Activated CD4-positive, alpha-beta T cell treated with anti-CD3 and anti-CD28 coated beads, Interleukin-2, amount 50 U/mL, for 16 hours (primary cell): Measurements from ENCODE around the gene GALNT2.
A peak's percentile ranks its signal among the peaks of the same experiment; 100 is the strongest.

Experiments used
- DNase-seq: peaks from one replicate; pipeline ENCODE4 v3.0.0-alpha.2; 2020

GALNT2 gene

GRCh38 chr1:230073371-230074035, 6.5 kb downstream of the GALNT2 start:
- DNase-seq, result no peak

GRCh38 chr1:230074270-230074669, 7.2 kb downstream of the GALNT2 start:
- DNase-seq, result no peak

- DNase-seq, result no peak
Measured at GRCh38 chr1:230074762-230075161, 7.7 kb downstream of the GALNT2 start.

DNA sequence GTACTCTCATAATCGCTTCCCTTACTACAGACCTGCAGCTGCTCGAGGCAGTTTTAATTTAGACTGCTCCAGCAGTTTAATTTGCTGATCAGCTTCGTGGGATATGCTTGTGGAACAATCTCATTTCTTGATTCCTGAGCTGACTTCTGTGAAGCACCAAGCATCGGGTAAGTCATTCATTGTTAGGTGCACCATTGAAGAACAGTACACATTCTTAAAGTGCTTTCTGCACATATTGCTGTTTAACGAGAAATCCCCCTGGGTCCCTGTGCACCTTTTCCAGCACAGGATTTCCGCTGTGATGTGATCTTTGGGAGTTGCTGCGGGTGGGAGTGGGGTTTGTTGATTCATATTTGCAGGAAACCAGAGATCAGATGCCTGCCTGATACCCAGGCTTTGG, 9.1 kb downstream of the GALNT2 start:
- DNase-seq, result no peak

GRCh38 chr1:230077011-230077410, 10.0 kb downstream of the GALNT2 start:
- DNase-seq, result no peak

GRCh38 chr1:230077436-230078213, 10.6 kb downstream of the GALNT2 start:
- DNase-seq, result no peak

GRCh38 chr1:230079199-230080024, 12.4 kb downstream of the GALNT2 start:
- DNase-seq, result no peak

DNA sequence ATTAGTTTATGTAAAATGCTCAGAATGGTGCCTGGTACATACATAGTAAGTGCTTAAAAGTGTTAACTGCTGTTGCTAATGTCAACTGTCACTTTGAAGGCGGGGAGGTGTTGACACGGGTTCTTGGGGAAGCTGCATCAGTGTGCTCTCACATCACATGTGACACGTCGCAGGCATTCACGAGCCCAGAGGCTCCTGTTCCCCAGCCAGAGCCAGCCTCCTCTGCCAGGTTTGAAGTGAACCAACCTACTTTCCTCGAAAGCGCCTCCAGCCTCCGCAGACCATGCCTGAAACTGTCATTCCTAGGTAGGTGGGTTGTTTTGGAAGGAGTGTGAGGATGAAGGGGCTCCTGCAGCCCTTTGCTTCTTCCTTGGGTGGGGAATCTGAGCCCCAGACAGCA, 13.8 kb downstream of the GALNT2 start:
- no peak for DNase-seq

DNA sequence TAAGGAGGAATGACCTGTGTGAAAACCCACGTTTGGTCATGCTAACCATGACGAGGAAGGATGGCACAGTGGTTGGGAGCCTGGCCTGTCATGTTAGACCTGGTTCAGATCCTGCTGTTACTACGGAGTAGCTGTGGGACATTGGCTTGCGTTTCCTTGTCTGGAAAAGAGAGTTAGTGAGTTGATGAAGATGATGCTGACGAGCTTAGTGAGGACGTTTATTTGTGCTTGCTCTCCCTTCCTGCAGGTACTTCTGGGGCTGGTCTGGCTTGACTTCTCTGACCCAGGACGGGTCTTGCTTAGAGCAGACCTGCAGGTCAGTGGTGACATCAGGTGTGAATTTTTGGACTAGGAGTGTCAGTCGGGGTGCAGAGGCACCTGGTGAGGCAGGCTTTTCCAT, 14.7 kb downstream of the GALNT2 start:
- DNase-seq, result no peak

DNA sequence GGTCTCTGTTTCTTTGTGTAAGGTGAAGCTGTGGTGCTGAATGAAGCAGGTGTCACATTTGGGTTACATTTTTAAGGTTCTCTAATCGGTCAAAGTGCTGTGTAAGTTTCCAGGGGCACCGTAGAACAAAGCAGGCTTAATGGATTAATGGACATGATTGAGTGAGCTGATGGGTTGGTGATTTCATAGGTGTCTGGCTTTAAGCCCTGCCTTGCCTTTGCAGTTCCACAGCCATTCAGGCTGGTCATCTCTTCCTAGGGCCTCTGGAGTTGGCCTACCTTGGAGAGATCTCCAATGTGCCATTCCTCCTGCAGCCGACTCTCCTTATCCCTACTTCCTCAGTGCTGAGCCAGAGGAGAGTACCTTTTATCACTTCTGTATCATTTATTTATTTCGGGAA, 15.2 kb downstream of the GALNT2 start:
- no peak for DNase-seq

- no peak for DNase-seq
Measured at GRCh38 chr1:230083053-230083452, 16.0 kb downstream of the GALNT2 start.

GRCh38 chr1:230083746-230084407, 16.8 kb downstream of the GALNT2 start:
- DNase-seq, result no peak

GRCh38 chr1:230084408-230085177, 17.6 kb downstream of the GALNT2 start:
- DNase-seq, result peak; percentile 89

- no peak for DNase-seq
Measured at GRCh38 chr1:230085178-230085515, 18.1 kb downstream of the GALNT2 start.

DNA sequence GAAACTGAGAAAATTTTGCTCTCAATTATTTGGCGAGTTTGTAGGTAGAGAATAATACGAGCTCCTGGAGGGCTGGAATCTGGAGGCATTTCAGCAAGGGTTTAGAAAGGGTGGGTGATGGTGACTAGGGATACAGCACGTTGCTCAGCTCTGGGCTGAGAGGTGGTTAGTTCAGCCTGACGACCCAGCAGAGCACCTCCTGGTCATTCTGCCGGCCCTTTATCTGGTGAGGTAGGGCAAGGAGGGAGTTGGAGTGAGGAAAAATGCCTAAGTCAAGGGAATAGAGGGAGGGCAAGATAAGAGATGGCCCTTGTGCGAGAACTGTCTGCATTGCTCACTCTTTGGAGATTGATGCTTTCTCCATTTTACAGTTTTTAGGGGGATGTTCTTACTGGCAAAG, 19.1 kb downstream of the GALNT2 start:
- no peak for DNase-seq

- no peak for DNase-seq
Measured at GRCh38 chr1:230087028-230087716, 20.1 kb downstream of the GALNT2 start.

- DNase-seq, result no peak
Measured at GRCh38 chr1:230087717-230088105, 20.7 kb downstream of the GALNT2 start.

DNA sequence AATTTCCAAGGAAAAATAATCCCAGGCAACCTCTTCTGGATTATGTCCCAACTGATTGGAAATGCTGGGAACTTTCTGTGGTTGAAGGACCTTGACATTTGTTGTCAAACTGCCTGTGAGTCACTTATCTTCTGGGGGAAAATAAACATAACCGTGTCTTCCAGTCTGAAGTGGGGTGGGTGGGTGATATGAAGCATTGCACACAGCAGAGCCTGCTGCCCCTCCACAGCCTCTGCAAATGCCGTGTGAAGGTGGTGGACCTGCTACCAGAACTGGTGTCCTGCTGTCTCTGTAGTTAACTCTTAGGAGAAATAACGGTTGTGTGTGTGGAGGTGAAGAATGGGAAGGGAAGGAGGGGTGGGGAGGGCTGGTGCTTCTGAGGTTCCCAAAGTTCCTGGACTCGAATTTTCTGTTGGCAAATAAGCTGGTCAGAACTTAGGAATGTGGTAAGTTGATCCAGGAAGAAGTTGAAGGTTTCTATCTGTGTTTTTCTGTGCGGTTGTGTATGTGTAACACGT, 23.2 kb downstream of the GALNT2 start:
- no peak for DNase-seq

- DNase-seq, result no peak
Measured at GRCh38 chr1:230091473-230092231, 24.6 kb downstream of the GALNT2 start.

DNA sequence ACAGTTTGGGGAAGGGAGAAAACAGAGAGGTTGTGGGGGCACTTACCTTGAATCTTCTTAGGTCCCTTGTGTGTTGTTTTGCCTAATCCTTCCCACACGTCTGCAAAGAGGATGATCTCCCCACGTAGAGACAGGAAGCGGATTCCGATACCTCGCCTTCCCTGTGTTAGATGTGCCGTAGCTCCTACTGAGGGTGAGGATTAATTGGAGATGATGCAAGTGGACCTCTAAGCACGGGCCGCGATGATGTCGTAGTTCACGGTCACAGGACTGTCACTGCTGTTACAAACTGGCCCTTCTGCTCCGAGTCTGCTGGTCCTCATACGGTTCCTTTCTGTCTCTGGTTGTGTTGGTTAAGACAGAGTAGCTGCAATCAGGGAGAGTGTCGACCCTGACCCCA, 27.7 kb downstream of the GALNT2 start:
- no peak for DNase-seq

DNA sequence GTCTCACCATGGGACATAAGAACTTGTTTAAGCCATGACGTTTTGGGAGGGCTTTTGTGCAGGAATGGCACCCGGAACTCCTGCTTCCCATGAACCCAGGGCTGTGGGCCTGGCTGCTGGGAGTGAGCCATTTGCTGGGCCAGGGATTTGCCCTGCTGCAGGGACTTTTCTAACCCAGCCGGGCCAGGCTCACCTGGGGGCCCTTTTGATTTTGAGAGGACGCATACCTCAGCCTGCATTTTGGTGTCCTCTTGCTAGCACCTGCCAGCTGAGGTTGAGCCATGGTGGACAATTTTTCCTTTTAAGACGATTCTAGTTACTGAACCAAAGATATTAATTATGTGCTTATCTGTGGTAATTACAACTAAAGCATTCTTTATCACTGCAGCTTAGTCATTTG, 28.9 kb downstream of the GALNT2 start:
- no peak for DNase-seq
